Endodermal cell (in vitro differentiated cells): ENCODE results near the gene FERMT3. TPM values are rescaled to one million over a fixed set of nuclear protein-coding genes. Genes with fewer than 3 reads are reported as not detected.
"Not testable (repeated sequence)": the region's sequence is repeated elsewhere in the genome, so short reads cannot be mapped to it uniquely, and the experiment has no call there.

Experiments used
- DNase-seq: peaks from one replicate; pipeline ENCODE4 v3.0.0-alpha.2; 2017
- H3K27ac ChIP-seq: 2 replicates; pipeline ENCODE4 v1.5.1; 2013; ENCODE audit warnings: mild to moderate bottlenecking, low read depth, low read length, moderate library complexity
- H3K27me3 ChIP-seq: 2 replicates; pipeline ENCODE4 v1.6.1; 2013; ENCODE audit warnings: mild to moderate bottlenecking, low read length, moderate library complexity; ENCODE audit not compliant: insufficient read depth, control insufficient read depth, poor library complexity, severe bottlenecking
- H3K36me3 ChIP-seq: 2 replicates; pipeline ENCODE4 v1.7.0; 2013; ENCODE audit warnings: mild to moderate bottlenecking, low read length, moderate library complexity; ENCODE audit not compliant: control insufficient read depth, insufficient read depth
- H3K4me1 ChIP-seq: one replicate; pipeline ENCODE4 v1.7.0; 2013; ENCODE audit warnings: low read length; ENCODE audit not compliant: control insufficient read depth, insufficient read depth
- H3K4me3 ChIP-seq: 2 replicates; pipeline ENCODE4 v1.5.1; 2013; ENCODE audit warnings: mild to moderate bottlenecking, low read length, moderate library complexity
- H3K9ac ChIP-seq: 2 replicates; pipeline ENCODE4 v1.6.1; 2013; ENCODE audit warnings: mild to moderate bottlenecking, low read length, moderate library complexity; ENCODE audit not compliant: poor library complexity, severe bottlenecking; ENCODE audit errors: extremely low read depth
- H3K9me3 ChIP-seq: 2 replicates; pipeline ENCODE4 v1.6.1; 2013; ENCODE audit warnings: mild to moderate bottlenecking, low read length, moderate library complexity; ENCODE audit not compliant: control insufficient read depth
- H3K27ac Mint-ChIP-seq: 2 replicates; pipeline ENCODE4 v1.8.0; 2020; ENCODE audit warnings: mixed read lengths
- H3K27me3 Mint-ChIP-seq: 2 replicates; pipeline ENCODE4 v1.8.0; 2021; ENCODE audit warnings: mild to moderate bottlenecking, mixed read lengths; ENCODE audit not compliant: insufficient read depth
- H3K36me3 Mint-ChIP-seq: 2 replicates; pipeline ENCODE4 v1.8.0; 2020; ENCODE audit warnings: low read depth, mixed read lengths
- H3K4me1 Mint-ChIP-seq: 2 replicates; pipeline ENCODE4 v1.8.0; 2020; ENCODE audit warnings: mixed read lengths
- H3K4me3 Mint-ChIP-seq: 2 replicates; pipeline ENCODE4 v1.8.0; 2020; ENCODE audit warnings: mild to moderate bottlenecking, moderate library complexity, mixed read lengths
- H3K9me3 Mint-ChIP-seq: 2 replicates; pipeline ENCODE4 v1.8.0; 2020; ENCODE audit warnings: mild to moderate bottlenecking, mixed read lengths
- CTCF ChIP-seq: fragments of 200-600 bp; sonication (generic); conservative IDR thresholded peaks from 2 replicates; pipeline ENCODE4 v1.5.0; 2021; ENCODE audit warnings: antibody characterized with exemption, mild to moderate bottlenecking
- WGBS, 2 experiments: methylation state at CpG; one replicate each; pipeline versions ENCODE4 v1.1.5 to v1.1.7; 2013; ENCODE audit warnings: missing lambda C conversion rate in 2 of 2, mixed read lengths in 1 of 2; ENCODE audit not compliant: insufficient coverage in 1 of 2, insufficient read length in 1 of 2; 5-methylcytosine and 5-hydroxymethylcytosine counted together
- total RNA-seq, 2 donors: library from RNA; stranded (reverse); fragmentation: NEBNext Ultra II Directional in 1 of 2; extraction: Animal tissue kit (Norgen Biotek cat#: 25700) in 1 of 2; gene quantifications; 2 replicates in 1 of 2; 3 replicates in 1 of 2; pipeline ENCODE4 v1.2.1, GENCODE V29; 2021

The FERMT3 gene
- total RNA-seq, 2 donors from 2014 or later, result 4.2 to 5.3 TPM

GRCh38 chr11:64245797-64246620 is 39.5 kb downstream of the FERMT3 start:
- Mint-ChIP-seq H3K4me3 (peak overlapping the region; percentile 86), H3K27ac (peak overlapping the region; percentile 88), H3K36me3 (peaks cover 16% of the 10 kb centered on the region), H3K27me3 (no peaks in the 10 kb centered on the region), H3K4me1 (peaks cover 28% of the 10 kb centered on the region), H3K9me3 (no peaks in the 10 kb centered on the region)
- TF ChIP-seq CTCF, result no peak
- DNase-seq, result peak; percentile 80
- Histone ChIP-seq H3K36me3 (peaks cover 20% of the 10 kb centered on the region), H3K27ac (peak overlapping the region; percentile 60), H3K4me3 (peak overlapping the region; percentile 96), H3K27me3 (no peaks in the 10 kb centered on the region), H3K9me3 (no peaks in the 10 kb centered on the region), H3K4me1 (peaks cover 15% of the 10 kb centered on the region), H3K9ac (peak overlapping the region; percentile 82)
- WGBS, 2 experiments, result 0% methylated on average over 16 to 46 of the region's 46 CpGs

- peaks cover 28% of the 10 kb centered on the region for H3K4me1 Mint-ChIP-seq
- Histone ChIP-seq H3K36me3 (peaks cover 20% of the 10 kb centered on the region), H3K4me3 (peak overlapping the region; percentile 96), H3K4me1 (peaks cover 15% of the 10 kb centered on the region)
- not testable (repeated sequence) for H3K27ac ChIP-seq, H3K27ac Mint-ChIP-seq, H3K9ac ChIP-seq, H3K9me3 Mint-ChIP-seq, H3K9me3 ChIP-seq, H3K27me3 Mint-ChIP-seq, DNase-seq, H3K27me3 ChIP-seq
- 0% methylated on average over 37 of the region's 43 CpGs; no CpG with 5 or more reads in 1 of the 2 experiments for WGBS, 2 experiments
- peaks cover 16% of the 10 kb centered on the region for H3K36me3 Mint-ChIP-seq
- H3K4me3 Mint-ChIP-seq, result peak overlapping the region; percentile 86
Measured at GRCh38 chr11:64246621-64246870, 40.0 kb downstream of the FERMT3 start.

- peak within 1 kb of the TSS; percentile 82 for H3K9ac ChIP-seq
- Mint-ChIP-seq H3K36me3 (peaks cover 16% of the 10 kb centered on the region), H3K27me3 (no peaks in the 10 kb centered on the region), H3K4me3 (peak within 1 kb of the TSS; percentile 86), H3K27ac (peak within 1 kb of the TSS; percentile 96), H3K9me3 (no peaks in the 10 kb centered on the region), H3K4me1 (peaks cover 28% of the 10 kb centered on the region)
- H3K4me3 ChIP-seq, result peak within 1 kb of the TSS; percentile 97
- no peaks in the 10 kb centered on the region for H3K9me3 ChIP-seq
- peak within 1 kb of the TSS; percentile 87 for H3K27ac ChIP-seq
- peak; percentile 54 for TF ChIP-seq CTCF
- 0 to 1% methylated on average over 24 to 69 of the region's 74 CpGs for WGBS, 2 experiments
- peak; percentile 96 for DNase-seq
- peaks cover 20% of the 10 kb centered on the region for H3K36me3 ChIP-seq
- H3K27me3 ChIP-seq, result no peaks in the 10 kb centered on the region
- peaks cover 15% of the 10 kb centered on the region for H3K4me1 ChIP-seq
Measured at GRCh38 chr11:64246871-64247728, 40.6 kb downstream of the FERMT3 start, which contains the start of gene PPP1R14B. PPP1R14B (minus strand) TSS chr11:64246943; CDS start chr11:64246673, 270 bp downstream.
